Measurements from ENCODE around the gene IL10RB. TPM values are rescaled to one million over a fixed set of nuclear protein-coding genes. Genes with fewer than 3 reads are reported as not detected.

Gene IL10RB
- total and polyA plus RNA-seq, 2 experiments from 2014 or later: 2.2 to 2.5 TPM

DNA sequence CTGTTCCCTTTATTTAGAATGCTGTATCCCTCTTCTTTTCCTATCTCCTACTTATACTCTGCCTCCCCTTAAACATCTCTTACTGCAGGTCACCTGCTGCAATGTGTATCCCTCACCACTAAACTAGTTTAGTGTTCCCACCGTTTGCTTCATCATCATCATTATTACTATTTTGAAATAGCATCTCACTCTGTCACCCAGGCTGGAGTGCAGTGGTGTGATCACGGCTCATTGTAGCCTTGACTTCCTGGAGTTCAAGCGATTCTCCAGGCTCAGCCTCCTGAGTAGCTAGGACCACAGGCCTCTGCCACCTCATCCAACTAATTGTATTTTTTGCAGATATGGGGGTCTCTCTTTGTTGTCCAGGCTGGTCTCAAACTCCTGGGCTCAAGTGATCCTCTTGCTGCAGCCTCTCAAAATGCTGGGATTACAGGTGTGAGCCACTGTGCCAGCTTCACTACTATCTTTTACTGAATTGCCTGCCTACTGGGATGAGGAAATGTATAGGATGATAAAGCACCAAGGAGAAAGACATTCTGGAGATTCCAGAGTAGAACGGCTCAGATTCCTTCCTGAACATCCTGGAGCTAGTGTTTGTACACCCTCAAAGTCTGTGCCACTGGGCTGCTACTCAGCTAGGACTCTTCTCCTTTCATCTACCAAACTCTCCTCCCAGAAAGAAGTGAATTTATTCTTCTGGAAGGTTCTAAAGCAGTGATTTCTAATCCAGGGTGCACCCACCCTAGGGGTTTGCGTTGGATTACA is 50.0 kb downstream of the IL10RB start:
- Histone ChIP-seq H3K27me3 (ENCODE audit: insufficient read depth) (no peaks in the 10 kb centered on the region), H3K4me2 (no peak overlapping the region), H3K27ac (ENCODE audit: low read depth) (no peak overlapping the region), H3F3A (replicated peaks; ENCODE audit: low read depth) (0 out of 2 replicates have a peak, but pooled peaks cover 3% of the 10 kb centered on the region), H3K9me2 (ENCODE audit: insufficient read depth) (no peaks in the 10 kb centered on the region), H3K36me3 (ENCODE audit: insufficient read depth) (no peaks in the 10 kb centered on the region), H2AFZ (no peak overlapping the region), H3K4me3 (no peak overlapping the region), H4K20me1 (replicated peaks; ENCODE audit: insufficient read depth) (no peaks in the 10 kb centered on the region), H3K4me1 (ENCODE audit: insufficient read depth) (no peaks in the 10 kb centered on the region), H3K79me2 (replicated peaks; ENCODE audit: insufficient read depth) (no peaks in the 10 kb centered on the region)
- H3K27ac Mint-ChIP-seq: no peak overlapping the region
- no peak overlapping the region for H3K4me3 Mint-ChIP-seq
- DNase-seq (ENCODE audit: low spot score): no peak
- TF ChIP-seq, protein P1, sequence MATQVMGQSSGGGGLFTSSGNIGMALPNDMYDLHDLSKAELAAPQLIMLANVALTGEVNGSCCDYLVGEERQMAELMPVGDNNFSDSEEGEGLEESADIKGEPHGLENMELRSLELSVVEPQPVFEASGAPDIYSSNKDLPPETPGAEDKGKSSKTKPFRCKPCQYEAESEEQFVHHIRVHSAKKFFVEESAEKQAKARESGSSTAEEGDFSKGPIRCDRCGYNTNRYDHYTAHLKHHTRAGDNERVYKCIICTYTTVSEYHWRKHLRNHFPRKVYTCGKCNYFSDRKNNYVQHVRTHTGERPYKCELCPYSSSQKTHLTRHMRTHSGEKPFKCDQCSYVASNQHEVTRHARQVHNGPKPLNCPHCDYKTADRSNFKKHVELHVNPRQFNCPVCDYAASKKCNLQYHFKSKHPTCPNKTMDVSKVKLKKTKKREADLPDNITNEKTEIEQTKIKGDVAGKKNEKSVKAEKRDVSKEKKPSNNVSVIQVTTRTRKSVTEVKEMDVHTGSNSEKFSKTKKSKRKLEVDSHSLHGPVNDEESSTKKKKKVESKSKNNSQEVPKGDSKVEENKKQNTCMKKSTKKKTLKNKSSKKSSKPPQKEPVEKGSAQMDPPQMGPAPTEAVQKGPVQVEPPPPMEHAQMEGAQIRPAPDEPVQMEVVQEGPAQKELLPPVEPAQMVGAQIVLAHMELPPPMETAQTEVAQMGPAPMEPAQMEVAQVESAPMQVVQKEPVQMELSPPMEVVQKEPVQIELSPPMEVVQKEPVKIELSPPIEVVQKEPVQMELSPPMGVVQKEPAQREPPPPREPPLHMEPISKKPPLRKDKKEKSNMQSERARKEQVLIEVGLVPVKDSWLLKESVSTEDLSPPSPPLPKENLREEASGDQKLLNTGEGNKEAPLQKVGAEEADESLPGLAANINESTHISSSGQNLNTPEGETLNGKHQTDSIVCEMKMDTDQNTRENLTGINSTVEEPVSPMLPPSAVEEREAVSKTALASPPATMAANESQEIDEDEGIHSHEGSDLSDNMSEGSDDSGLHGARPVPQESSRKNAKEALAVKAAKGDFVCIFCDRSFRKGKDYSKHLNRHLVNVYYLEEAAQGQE (IDR thresholded peaks at IDR 0.05; ENCODE audit: unreplicated experiment): no peak
- no peak for TF ChIP-seq EZH2 (IDR thresholded peaks at IDR 0.05; ENCODE audit: low read depth, unreplicated experiment)
- no peak for TF ChIP-seq POLR2AphosphoS5 (IDR thresholded peaks at IDR 0.05; ENCODE audit: low read depth)
- TF ChIP-seq NANOG (IDR thresholded peaks at IDR 0.05; ENCODE audit: borderline replicate concordance): no peak
- TF ChIP-seq ZNF114 (CRISPR knock-in tag; IDR thresholded peaks at IDR 0.05): no peak
- no peak for TF ChIP-seq EZH2phosphoT487 (IDR thresholded peaks at IDR 0.05; ENCODE audit: unreplicated experiment)
- TF ChIP-seq, protein P2, sequence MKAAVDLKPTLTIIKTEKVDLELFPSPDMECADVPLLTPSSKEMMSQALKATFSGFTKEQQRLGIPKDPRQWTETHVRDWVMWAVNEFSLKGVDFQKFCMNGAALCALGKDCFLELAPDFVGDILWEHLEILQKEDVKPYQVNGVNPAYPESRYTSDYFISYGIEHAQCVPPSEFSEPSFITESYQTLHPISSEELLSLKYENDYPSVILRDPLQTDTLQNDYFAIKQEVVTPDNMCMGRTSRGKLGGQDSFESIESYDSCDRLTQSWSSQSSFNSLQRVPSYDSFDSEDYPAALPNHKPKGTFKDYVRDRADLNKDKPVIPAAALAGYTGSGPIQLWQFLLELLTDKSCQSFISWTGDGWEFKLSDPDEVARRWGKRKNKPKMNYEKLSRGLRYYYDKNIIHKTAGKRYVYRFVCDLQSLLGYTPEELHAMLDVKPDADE (IDR thresholded peaks at IDR 0.05): no peak
- TF ChIP-seq, protein P3, sequence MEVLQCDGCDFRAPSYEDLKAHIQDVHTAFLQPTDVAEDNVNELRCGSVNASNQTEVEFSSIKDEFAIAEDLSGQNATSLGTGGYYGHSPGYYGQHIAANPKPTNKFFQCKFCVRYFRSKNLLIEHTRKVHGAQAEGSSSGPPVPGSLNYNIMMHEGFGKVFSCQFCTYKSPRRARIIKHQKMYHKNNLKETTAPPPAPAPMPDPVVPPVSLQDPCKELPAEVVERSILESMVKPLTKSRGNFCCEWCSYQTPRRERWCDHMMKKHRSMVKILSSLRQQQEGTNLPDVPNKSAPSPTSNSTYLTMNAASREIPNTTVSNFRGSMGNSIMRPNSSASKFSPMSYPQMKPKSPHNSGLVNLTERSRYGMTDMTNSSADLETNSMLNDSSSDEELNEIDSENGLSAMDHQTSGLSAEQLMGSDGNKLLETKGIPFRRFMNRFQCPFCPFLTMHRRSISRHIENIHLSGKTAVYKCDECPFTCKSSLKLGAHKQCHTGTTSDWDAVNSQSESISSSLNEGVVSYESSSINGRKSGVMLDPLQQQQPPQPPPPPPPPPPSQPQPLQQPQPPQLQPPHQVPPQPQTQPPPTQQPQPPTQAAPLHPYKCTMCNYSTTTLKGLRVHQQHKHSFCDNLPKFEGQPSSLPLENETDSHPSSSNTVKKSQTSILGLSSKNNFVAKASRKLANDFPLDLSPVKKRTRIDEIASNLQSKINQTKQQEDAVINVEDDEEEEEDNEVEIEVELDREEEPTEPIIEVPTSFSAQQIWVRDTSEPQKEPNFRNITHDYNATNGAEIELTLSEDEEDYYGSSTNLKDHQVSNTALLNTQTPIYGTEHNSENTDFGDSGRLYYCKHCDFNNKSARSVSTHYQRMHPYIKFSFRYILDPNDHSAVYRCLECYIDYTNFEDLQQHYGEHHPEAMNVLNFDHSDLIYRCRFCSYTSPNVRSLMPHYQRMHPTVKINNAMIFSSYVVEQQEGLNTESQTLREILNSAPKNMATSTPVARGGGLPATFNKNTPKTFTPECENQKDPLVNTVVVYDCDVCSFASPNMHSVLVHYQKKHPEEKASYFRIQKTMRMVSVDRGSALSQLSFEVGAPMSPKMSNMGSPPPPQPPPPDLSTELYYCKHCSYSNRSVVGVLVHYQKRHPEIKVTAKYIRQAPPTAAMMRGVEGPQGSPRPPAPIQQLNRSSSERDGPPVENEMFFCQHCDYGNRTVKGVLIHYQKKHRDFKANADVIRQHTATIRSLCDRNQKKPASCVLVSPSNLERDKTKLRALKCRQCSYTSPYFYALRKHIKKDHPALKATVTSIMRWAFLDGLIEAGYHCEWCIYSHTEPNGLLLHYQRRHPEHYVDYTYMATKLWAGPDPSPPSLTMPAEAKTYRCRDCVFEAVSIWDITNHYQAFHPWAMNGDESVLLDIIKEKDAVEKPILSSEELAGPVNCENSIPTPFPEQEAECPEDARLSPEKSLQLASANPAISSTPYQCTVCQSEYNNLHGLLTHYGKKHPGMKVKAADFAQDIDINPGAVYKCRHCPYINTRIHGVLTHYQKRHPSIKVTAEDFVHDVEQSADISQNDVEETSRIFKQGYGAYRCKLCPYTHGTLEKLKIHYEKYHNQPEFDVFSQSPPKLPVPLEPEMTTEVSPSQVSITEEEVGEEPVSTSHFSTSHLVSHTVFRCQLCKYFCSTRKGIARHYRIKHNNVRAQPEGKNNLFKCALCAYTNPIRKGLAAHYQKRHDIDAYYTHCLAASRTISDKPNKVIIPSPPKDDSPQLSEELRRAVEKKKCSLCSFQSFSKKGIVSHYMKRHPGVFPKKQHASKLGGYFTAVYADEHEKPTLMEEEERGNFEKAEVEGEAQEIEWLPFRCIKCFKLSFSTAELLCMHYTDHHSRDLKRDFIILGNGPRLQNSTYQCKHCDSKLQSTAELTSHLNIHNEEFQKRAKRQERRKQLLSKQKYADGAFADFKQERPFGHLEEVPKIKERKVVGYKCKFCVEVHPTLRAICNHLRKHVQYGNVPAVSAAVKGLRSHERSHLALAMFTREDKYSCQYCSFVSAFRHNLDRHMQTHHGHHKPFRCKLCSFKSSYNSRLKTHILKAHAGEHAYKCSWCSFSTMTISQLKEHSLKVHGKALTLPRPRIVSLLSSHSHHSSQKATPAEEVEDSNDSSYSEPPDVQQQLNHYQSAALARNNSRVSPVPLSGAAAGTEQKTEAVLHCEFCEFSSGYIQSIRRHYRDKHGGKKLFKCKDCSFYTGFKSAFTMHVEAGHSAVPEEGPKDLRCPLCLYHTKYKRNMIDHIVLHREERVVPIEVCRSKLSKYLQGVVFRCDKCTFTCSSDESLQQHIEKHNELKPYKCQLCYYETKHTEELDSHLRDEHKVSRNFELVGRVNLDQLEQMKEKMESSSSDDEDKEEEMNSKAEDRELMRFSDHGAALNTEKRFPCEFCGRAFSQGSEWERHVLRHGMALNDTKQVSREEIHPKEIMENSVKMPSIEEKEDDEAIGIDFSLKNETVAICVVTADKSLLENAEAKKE (CRISPR knock-in tag; IDR thresholded peaks at IDR 0.05): no peak
- no peak for TF ChIP-seq JUNB (IDR thresholded peaks at IDR 0.05; ENCODE audit: unreplicated experiment)
- no peak for TF ChIP-seq CREB1 (CRISPR knock-in tag; IDR thresholded peaks at IDR 0.05; ENCODE audit: low read depth)
- TF ChIP-seq, protein P4, sequence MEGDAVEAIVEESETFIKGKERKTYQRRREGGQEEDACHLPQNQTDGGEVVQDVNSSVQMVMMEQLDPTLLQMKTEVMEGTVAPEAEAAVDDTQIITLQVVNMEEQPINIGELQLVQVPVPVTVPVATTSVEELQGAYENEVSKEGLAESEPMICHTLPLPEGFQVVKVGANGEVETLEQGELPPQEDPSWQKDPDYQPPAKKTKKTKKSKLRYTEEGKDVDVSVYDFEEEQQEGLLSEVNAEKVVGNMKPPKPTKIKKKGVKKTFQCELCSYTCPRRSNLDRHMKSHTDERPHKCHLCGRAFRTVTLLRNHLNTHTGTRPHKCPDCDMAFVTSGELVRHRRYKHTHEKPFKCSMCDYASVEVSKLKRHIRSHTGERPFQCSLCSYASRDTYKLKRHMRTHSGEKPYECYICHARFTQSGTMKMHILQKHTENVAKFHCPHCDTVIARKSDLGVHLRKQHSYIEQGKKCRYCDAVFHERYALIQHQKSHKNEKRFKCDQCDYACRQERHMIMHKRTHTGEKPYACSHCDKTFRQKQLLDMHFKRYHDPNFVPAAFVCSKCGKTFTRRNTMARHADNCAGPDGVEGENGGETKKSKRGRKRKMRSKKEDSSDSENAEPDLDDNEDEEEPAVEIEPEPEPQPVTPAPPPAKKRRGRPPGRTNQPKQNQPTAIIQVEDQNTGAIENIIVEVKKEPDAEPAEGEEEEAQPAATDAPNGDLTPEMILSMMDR (conservative IDR thresholded peaks at IDR 0.05; ENCODE audit: low read depth in 2 of 2): no peak
- TF ChIP-seq ZNF331 (CRISPR knock-in tag; IDR thresholded peaks at IDR 0.05; ENCODE audit: low read depth): no peak
- no peak for TF ChIP-seq STAT1 (IDR thresholded peaks at IDR 0.05; ENCODE audit: unreplicated experiment)
- peaks cover 2% of the 10 kb centered on the region for H3K27me3 Mint-ChIP-seq (ENCODE audit: insufficient read depth, low read depth, poor library complexity)
- H3K4me1 Mint-ChIP-seq: no peaks in the 10 kb centered on the region
- H3K36me3 Mint-ChIP-seq (ENCODE audit: low read depth): no peaks in the 10 kb centered on the region
- peaks cover 10% of the 10 kb centered on the region; the same call in 2 of the 3 replicates for H3K9me3 Mint-ChIP-seq
- ATAC-seq: no peak
